HG03064 (cell line): Measurements from ENCODE around the gene BTG4.

Source experiments
- ATAC-seq: cut with Tn5 transposase; IDR thresholded peaks from one replicate; pipeline ENCODE4 v1.9.1; 2021; ENCODE audit warnings: low read depth; ENCODE audit not compliant: unreplicated experiment

BTG4 gene

DNA sequence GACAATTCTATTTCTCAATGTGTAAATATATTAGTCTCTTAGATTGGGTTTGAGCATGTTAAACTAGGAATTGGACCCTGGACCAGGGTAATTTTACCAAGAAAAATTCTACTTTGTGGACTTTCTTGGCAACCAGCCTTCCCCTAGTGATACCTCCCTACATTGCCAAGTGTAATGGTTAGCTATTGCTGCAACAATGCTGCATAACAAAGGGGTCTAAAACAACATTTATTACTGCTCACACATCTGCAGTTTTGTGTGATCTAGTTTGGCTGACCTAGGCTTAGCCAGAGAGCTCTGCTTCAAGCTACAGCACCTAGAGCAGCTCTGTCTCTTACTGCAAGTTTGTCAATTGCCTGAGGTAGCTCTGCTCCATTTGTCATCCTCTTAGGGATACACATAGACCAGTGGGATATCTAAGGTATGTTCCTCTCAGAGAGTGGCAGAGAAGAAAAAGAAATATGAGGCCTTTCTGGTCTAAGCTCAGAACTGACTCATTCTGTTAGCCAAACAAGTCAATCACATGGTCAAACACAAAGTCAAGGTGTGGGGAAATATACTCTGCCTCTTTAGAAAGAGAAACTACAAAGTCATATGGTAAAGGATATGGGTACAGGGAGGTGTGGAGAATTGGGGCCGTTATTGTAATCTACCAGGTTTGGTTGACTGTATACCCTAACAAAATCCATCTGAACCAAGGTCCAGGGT is 26.4 kb upstream of the BTG4 start:
- ATAC-seq, result no peak

DNA sequence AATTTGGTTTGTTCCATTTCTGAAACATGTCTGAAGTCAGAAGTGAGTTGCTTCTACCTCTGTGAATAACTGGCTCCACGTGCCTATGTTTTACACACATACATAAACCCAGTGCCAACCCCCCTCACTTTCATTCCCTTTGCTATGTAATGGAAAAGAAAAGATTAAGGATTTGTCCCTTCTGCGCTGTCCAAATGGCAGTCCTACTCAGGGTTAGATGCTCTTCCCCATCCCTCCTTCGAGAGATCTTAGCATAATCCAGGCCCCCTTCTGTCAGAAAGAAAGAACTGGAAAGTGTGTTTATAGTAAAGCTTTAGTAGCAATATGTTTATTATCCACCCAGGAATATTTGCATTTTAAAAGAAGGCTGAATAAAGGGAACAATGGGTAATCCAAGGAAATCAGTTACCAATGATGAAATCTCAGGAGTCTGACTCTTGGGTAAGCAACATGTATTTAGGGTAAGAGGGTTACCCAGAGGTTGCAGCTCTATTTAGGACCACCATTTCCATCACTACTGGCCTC is 25.2 kb upstream of the BTG4 start:
- no peak for ATAC-seq

DNA sequence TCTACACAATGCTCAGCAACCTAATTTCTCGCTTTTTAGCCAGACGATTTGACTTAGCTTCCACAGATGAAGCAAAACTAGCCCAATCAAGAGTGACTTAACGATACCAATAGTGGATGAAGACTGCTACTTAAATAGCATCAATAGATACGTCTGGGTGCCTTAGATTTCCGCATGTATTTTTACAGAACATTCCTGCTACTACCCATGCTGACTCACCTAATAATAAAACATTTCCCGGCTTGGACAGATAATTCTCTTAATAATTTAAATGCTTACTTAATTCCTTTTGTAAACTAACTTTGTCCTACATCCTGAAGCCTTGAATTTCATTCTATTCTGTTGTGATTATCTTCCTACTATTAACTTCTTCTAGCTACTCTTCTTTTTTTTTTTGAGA is 23.1 kb upstream of the BTG4 start:
- ATAC-seq, result no peak

DNA sequence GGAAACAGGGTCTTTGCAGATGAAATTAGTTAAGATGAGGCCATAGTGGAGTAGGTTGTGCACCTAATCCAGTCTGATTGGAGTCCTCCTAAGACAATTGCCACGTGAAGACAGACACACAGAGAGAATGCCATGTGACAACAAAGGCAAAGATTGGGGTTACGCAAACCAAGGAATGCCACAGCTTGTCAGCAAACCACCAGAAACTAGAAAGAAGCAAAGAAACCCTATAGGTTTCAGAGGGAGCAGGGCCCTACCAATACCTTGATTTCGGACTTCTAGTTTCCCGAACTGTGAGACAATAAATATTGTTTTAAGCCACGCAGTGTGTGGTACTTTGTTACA is 20.2 kb upstream of the BTG4 start:
- ATAC-seq, result no peak

DNA sequence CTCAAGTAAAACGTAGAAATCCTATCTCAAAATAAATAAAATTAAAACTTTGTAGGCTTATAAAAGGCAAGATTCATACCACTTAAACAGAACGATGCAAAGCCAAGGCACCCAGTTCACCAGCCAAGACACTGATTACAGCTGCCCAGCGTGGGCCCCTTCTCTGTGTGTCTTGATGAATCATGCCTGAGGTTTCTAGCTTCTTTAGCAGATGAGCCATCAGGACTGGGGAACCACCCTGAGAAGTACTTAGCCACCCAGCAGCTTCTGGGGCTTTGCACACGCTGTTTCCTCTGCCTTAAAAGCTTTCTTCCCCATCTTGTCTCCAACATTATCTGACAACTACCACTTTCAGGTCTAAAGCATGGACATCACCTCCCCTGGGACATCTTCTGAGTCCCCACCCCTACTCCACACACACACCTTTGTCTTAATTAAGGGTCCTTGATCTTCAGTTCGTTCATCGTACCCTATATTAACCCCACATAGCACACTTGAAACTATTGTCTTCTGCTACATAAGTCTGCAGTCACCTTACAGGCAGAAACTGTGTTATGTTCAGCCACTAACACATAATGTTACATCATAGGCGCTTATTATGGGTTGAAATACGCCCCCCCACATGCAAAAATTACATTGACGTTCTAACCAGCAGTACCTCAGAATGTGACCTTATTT is 19.6 kb upstream of the BTG4 start:
- no peak for ATAC-seq

DNA sequence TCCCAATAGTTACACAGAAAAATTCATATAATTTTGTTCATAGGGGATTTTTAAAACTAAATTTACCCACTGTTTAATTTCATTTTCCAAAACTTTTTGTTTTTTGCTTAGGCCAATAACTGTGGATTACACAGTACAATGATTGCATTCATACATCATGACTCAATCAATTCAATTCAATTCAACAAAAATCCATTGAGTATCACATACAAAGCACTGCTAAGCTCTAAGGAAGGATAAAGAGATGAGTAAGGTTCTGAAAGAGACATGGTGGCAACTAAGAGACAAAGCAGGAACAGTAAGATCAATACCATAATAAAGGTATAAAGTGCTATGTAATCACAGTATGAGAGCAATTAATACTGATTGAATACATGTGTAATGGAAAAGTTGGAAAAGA is 18.9 kb upstream of the BTG4 start:
- ATAC-seq, result no peak

DNA sequence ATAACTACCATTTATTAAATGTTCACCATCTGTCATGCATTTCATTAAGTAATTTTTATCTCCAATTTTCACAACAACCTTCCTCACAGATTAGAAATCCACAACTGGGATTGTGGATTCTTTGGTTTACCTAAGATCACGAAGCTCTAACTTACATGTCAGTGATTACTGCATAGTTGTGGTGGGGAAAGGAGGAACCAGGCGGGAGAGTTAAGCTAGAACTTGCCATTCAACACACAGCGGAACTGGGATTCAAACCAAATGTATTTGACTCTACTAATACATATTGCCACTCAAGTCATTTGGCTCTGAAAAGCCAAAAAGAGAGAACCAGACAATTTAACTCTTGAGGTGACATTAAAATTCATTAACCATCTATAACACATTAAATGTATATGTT is 17.9 kb upstream of the BTG4 start:
- no peak for ATAC-seq

DNA sequence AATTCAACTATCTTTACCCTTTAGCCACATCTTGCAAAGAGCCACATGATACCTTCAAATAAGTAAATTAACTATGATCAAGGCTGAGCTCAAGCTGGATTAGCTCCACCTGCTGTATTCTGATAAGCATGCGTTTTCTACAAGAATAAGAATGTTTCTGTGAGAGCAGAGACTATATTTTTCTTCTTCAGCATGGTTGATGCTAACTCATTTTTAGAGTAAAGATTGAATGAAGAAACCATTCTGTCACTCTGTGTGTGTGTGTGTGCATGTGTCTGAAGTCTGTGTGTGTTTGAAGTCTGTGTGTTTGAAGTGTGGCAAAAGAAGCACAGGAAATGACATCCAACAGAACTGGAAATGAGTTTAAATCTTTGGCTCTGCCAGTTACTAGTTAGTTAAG is 16.4 kb upstream of the BTG4 start:
- ATAC-seq, result no peak

DNA sequence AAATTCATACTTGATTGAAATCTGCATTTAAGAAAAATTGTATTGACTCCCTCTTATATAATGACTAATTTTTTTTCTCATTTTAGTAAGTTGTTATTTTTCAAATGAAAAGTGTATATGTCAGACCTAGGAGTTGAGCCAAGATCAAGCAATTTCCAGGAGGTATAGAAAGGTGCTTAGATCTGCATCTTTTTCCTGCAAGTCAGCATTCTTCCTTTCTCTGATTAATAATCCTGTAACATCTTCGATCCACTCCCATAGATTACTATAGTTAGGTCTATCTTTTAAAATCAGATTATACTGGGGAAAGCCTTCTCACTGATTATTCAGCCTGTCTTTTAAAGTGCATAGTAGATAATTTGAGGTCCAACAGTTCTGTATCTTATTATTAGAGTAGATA is 15.1 kb upstream of the BTG4 start:
- ATAC-seq, result no peak

DNA sequence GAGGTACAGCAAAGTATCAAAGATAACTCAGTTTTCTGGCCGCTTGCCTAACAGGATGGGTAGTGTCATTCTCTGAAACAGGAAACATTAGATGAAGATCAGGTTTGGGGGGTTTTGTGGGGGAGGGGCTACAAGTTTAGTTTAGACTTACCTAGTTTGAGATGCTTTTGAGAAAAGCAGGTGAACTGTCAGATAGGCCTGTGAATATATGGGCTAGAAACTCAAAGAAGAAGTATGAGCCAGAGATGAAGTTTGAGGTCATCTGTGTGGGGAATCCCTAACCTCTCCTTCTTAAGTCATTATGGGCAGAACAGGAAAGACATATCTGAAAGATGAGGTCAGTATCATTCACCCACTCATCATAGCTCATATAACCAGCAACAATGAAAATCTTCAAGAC is 14.3 kb upstream of the BTG4 start:
- no peak for ATAC-seq

DNA sequence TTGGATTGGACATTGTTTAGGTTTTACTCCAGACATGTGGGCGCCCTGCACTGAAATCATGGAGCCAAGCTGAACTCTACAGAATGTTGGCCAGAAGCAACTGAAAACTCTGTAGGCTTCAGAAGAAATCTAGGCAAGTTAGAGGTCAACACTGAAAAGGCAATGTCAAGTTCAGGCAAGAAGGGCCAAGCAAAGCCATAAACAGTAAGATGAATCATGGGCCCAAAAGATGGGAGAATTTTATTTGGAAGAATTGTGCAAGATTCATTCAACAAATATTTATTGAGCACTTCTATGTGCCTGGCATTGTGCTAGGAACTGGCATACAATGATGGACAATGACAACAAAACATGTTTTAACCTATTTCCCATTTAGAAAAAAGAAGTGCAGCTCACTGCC is 13.3 kb upstream of the BTG4 start:
- no peak for ATAC-seq

DNA sequence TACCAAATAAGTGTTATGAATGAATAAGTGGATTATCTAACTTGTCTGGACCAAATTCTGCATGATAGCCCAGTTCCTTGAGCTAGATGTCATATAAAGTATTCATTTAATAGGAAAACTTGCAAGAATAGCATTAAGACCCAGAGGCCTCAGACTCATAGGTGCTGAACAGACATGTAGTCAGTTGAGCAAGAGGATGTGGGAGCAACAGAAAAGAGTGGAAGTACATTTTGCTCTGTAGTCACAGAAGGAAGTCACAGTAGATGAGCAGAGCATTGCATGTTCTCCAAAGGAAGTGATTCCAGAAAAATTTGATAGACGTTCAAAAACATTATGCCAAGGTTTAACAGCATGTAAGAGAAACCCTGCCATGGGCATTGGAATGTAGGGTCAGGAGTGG is 11.9 kb upstream of the BTG4 start:
- no peak for ATAC-seq

DNA sequence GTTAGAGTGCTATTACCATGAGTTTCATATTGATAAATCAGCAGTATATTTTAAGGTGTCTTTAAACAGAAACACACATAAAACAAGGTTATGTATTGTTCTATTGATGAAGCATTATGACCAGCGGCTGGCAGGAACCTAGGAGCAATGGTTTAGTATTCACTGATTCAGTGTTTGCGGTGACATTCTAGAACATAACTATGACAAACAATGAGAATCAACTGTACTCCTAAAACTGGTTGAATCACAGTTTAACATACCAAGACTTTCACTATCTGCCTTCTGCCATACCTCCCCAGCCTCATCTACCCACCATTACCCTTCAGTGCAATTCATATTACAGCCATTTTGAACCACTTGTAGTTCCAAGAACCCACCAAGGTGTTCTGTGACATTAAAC is 11.2 kb upstream of the BTG4 start:
- ATAC-seq, result no peak

DNA sequence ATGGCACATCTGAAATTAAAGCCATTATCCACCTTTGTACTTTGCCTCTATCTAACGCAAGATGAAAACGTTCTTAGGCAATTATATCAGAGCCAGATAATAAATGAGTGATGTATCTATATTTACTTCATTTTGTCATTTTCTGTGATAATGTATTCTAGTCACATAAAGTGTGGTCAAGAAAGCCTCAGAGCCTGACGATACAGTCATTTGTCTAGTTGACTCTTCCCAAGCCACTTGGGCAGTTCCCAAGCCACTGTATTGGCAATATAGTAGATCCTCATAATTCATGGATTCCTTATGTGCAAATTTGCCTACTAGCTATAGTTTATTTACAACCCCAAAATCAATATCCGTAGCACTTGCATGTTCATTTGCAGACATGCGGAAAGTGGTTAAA is 10.2 kb upstream of the BTG4 start:
- no peak for ATAC-seq

DNA sequence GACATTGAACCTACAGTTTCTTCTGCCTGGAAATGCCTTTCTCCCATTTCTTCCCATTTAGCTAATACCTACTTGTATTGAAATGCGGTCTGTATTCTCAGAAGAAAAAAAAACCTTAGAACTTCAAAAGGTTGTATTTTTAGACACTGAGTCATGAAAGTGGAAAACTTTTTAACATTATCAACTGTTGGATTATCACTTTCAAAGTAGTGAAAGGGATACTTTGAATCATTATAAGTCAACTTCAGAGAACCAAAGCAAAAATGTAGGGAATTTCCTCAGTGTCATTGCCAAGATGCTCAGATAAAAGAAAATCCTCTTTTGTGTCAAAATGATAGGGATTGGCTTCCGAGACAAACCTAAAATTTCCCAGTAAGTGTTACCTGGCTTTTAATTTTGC is 8.9 kb upstream of the BTG4 start:
- no peak for ATAC-seq

DNA sequence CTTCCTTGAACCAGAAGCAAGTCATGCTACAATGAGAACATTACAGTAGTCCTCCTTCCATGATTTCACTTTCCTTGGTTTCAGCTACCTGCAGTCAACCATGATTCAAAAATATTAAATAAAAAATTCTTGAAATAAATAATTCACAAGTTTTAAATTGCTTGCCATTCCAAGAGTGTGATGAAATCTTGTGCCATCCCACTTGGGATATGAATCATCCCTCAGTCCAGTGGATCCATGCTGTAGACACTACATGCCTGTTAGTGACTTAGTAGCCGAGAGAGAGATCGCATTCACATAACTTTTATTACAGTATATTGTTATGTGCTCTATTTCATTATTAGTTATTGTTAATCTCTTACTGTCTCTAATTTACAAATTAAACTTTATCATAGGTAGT is 8.4 kb upstream of the BTG4 start:
- no peak for ATAC-seq

DNA sequence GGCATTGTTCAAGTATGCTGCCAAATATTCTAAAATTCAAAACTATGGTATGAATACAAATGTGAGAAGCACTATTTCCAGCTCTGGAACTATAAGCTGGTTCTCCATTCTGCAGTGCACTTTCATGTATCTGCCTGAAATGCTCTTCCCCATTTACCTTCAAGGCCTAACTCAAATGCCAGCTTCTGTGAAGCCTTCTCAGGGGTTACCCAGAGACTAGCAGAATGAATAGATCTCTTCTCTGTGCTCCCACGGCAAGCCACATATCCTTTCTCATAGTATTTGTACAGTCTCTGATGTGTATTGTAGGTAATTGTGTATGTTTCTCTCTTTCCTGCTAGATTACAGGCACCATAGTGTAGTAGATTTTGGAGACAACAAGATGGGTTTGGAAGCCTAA is 6.5 kb upstream of the BTG4 start:
- no peak for ATAC-seq

DNA sequence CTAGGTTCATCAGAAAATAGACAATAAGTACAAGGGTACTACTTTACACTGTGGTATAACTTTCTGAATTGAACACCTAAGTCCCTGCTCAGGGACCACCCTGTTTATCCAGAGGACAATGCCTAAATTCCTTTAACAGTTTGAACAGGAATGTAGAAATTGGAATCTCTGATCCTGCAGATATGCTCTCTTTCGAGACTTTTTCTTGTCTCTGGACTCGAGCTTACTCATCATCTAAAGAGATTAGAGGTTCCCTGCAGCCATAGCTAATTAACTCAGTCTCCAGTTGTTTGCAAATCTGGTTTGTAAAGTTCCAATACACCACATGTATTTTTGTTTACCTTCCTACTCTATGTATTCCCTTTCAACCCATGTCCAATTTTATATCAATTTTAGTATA is 3.4 kb upstream of the BTG4 start:
- no peak for ATAC-seq

DNA sequence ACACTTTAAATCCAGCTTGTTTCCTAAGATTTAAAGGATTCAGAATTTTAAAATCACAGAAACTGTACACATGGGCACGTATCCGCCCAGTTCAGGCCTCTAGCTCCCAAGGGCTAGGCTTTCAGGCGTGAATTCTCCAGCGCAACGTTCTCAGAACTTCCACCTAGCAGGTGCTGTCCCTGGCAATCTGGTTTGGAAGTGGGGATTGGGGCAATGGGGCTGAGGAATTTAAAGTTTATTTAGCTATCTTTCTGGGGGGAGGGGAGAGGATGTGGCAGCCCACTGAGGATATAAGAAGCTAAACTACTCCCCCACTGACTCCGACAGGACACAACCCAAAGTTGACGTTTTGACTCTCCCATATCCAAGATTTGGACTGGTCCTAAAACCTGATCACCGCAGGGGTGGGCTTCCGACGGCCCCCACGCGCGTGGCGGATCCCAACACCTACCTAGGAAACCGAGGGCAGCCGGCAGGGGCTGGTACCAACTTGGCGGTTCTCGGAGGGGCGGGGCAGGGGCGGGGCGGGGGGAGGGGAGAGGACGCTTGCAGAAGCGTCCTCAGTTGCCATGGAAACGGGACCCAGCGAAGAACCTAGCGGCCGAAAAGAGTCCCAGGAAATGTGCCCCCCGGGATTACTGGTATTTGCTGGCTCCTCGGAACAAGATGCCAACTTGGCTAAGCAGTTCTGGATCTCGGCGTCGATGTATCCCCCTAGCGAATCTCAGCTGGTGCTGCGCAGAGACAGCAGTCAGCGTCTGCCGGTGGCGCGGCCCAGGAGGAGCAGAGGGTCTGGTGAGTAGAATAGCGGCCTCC is 2.2 kb upstream of the BTG4 start, which contains the start of gene HOATZ:
HOATZ (plus strand) TSS at position 563 of the 816 bp plus-strand sequence; CDS start at position 570, 7 bp downstream.
- no peak for ATAC-seq

DNA sequence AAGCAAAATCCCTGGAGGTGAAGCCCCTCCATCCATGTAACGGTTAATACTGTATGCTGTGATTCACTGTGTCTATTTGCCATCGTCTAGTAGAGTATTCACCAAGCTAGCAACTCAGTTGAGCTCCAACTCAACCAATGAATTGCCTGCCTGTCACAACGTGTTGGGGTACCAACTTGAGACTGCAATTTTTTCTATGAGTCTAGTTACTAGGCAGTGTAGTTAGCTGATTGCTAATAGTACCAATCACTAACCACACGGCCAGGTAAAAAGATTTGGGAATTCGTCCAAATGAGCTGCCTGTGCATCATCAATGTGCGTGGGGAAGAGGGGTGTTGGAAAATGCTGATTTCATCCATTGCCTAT is 1.0 kb upstream of the BTG4 start:
- no peak for ATAC-seq

DNA sequence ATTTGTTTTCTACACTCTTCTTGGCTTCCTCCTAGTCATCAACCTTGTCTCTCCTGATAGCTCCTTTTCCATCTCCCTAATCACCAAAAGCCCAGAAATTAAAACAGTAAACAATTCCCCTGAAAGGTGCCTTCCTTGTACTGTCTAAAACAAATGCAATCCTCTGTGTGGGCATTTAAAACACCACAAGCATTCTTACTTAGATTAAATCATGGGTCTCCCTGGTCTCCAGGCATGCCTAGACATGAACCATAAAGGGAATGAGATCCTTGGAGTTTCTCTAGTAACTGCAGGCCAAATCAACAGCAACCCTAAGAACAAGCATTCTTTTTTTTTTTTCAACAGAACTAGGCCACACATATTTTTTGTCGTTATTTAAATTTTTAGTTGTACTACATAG is 1.9 kb downstream of the BTG4 start:
- no peak for ATAC-seq

DNA sequence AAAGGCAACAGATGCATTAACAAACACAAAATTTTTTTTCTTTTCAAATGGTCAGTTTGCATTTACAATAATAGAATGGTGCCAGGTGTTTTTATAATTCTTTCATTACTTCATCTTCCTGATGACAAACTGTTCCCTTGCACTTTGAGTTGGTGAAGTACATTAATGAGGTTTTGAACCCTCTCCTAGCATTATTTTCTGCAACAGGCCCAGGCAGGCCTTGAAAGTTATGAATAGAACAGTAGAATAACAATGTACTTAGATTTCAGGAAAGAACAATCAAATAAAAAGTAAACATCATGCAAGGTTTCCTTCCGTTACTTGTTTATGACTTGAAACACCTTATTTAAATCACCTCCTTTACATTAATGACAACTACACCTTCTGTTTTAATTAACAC is 9.6 kb downstream of the BTG4 start:
- ATAC-seq, result no peak
